Naive thymus-derived CD4-positive, alpha-beta T cell (primary cell): ENCODE data around the gene CRISP1. TPM values are rescaled to one million over a fixed set of nuclear protein-coding genes. Genes with fewer than 3 reads are reported as not detected.

Source experiments
- ATAC-seq: fragments of 150-1000 bp; cut with Tn5 transposase; 2 replicates; pipeline ENCODE4 v1.10.0; 2021; ENCODE audit warnings: mild to moderate bottlenecking, moderate library complexity
- CTCF ChIA-PET: fragments of 350-600 bp; sonication (Branson Sonifier 250); formaldehyde crosslinking; loops from one replicate; lab custom pipeline; 2021; ENCODE audit warnings: antibody characterized with exemption; lab: Charles Lee
- POLR2A ChIA-PET: fragments of 350-600 bp; sonication (Branson Sonifier 250); formaldehyde crosslinking; loops from one replicate; lab custom pipeline; 2021; ENCODE audit warnings: antibody characterized with exemption, inconsistent platforms; lab: Charles Lee
- DNase-seq, 9 donors: peaks; one replicate each; pipeline versions ENCODE4 v3.0.0 to v3.0.0-alpha.2; 2020 to 2022; ENCODE audit warnings: mixed read lengths in 1 of 9
- H3K27ac ChIP-seq: one replicate; pipeline ENCODE4 v1.7.0; 2013; ENCODE audit warnings: mild to moderate bottlenecking, low read depth, low read length, moderate library complexity
- H3K27me3 ChIP-seq, 2 donors: one replicate each; pipeline ENCODE4 v1.7.0; 2013; ENCODE audit warnings: low read length in 2 of 2, mild to moderate bottlenecking in 2 of 2, moderate library complexity in 2 of 2; ENCODE audit not compliant: control insufficient read depth in 2 of 2, insufficient read depth in 2 of 2
- H3K36me3 ChIP-seq, 3 experiments: 1 replicate in 2 of 3; 2 replicates in 1 of 3; pipeline ENCODE4 v1.7.0; 2013; ENCODE audit warnings: low read length in 3 of 3, mild to moderate bottlenecking in 3 of 3, moderate library complexity in 1 of 3; ENCODE audit not compliant: insufficient read depth in 3 of 3, control insufficient read depth in 2 of 3
- H3K4me1 ChIP-seq, 2 donors: one replicate each; pipeline ENCODE4 v1.7.0; 2013; ENCODE audit warnings: low read length in 2 of 2, mild to moderate bottlenecking in 2 of 2, moderate library complexity in 1 of 2; ENCODE audit not compliant: control insufficient read depth in 2 of 2, insufficient read depth in 2 of 2
- H3K4me3 ChIP-seq: 2 replicates; pipeline ENCODE4 v1.7.0; 2013; ENCODE audit warnings: mild to moderate bottlenecking, low read length
- H3K9me3 ChIP-seq, 3 experiments: 1 replicate in 2 of 3; 2 replicates in 1 of 3; pipeline ENCODE4 v1.7.0; 2013; ENCODE audit warnings: low read length in 3 of 3; ENCODE audit not compliant: control insufficient read depth in 2 of 3
- H3K27ac Mint-ChIP-seq, 9 donors: one replicate each; pipeline ENCODE4 v1.8.0; 2020 to 2022; ENCODE audit warnings: mixed read lengths in 9 of 9, mild to moderate bottlenecking in 8 of 9, moderate library complexity in 5 of 9, inconsistent platforms in 2 of 9
- H3K27me3 Mint-ChIP-seq, 5 donors: one replicate each; pipeline ENCODE4 v1.8.0; 2021 to 2022; ENCODE audit warnings: mixed read lengths in 5 of 5, mild to moderate bottlenecking in 1 of 5
- H3K36me3 Mint-ChIP-seq, 5 donors: one replicate each; pipeline ENCODE4 v1.8.0; 2020 to 2022; ENCODE audit warnings: mixed read lengths in 5 of 5, mild to moderate bottlenecking in 3 of 5, inconsistent platforms in 1 of 5
- H3K4me1 Mint-ChIP-seq, 7 donors: one replicate each; pipeline ENCODE4 v1.8.0; 2020 to 2022; ENCODE audit warnings: mixed read lengths in 7 of 7, mild to moderate bottlenecking in 3 of 7, inconsistent platforms in 1 of 7
- H3K4me3 Mint-ChIP-seq, 10 donors: one replicate each; pipeline ENCODE4 v1.8.0; 2020 to 2022; ENCODE audit warnings: mild to moderate bottlenecking in 10 of 10, mixed read lengths in 10 of 10, moderate library complexity in 6 of 10, inconsistent platforms in 2 of 10
- H3K9me3 Mint-ChIP-seq, 11 donors: one replicate each; pipeline ENCODE4 v1.8.0; 2020 to 2022; ENCODE audit warnings: mixed read lengths in 11 of 11, mild to moderate bottlenecking in 4 of 11, inconsistent platforms in 1 of 11, moderate library complexity in 1 of 11
- intact Hi-C, 2 donors: fragments of 100-400 bp; cut with micrococcal nuclease; formaldehyde crosslinking; loops; one replicate each; pipeline ENCODE4 v1.15.1; 2023
- polyA plus RNA-seq, 2 donors: library from polyadenylated mRNA; unstranded; fragments of 300-500 nt; fragmentation: Illumina TruSeq; gene quantifications; one replicate each; pipeline ENCODE4 v1.2.3, GENCODE V29; 2021
- total RNA-seq, 6 experiments: library from RNA in 5 of 6; stranded (reverse) in 5 of 6; gene quantifications; 1 replicate in 5 of 6; 2 replicates in 1 of 6; pipeline ENCODE4 v1.2.3 and lab custom pipeline; 2021 to 2026

CRISP1 gene
- not detected for total RNA-seq
- not detected for polyA plus RNA-seq
- total RNA-seq (lab: John Stamatoyannopoulos, UW), result not detected

- Mint-ChIP-seq H3K36me3 (no peaks in the 10 kb centered on the region), H3K27ac (no peak within 1 kb of the TSS), H3K4me1 (no peaks in the 10 kb centered on the region), H3K4me3 (no peak within 1 kb of the TSS), H3K9me3 (peaks cover 0 to 16% (median 5%) of the 10 kb centered on the region in 11 donors), H3K27me3 (no peaks in the 10 kb centered on the region)
- intact Hi-C loops, result no loop called here
- DNase-seq (no peak), ATAC-seq (no peak)
- Histone ChIP-seq H3K4me3 (no peak within 1 kb of the TSS), H3K27me3 (no peaks in the 10 kb centered on the region), H3K36me3 (no peaks in the 10 kb centered on the region), H3K4me1 (no peaks in the 10 kb centered on the region), H3K27ac (no peak within 1 kb of the TSS), H3K9me3 (no peaks in the 10 kb centered on the region)
- CTCF ChIA-PET, result no interaction called here
- POLR2A ChIA-PET, result no interaction called here
Observed at GRCh38 chr6:49866485-49866943, at the start of gene CRISP1. Gene CRISP1, minus strand, starts transcription at chr6:49866535. Its CDS starts 9,135 bp downstream, at chr6:49857400.

- Mint-ChIP-seq H3K36me3 (no peaks in the 10 kb centered on the region), H3K27ac (no peak overlapping the region), H3K27me3 (no peaks in the 10 kb centered on the region), H3K9me3 (peaks cover 0 to 7% (median 0%) of the 10 kb centered on the region in 11 donors), H3K4me1 (no peaks in the 10 kb centered on the region), H3K4me3 (no peak overlapping the region)
- DNase-seq, result no peak
- Histone ChIP-seq H3K27me3 (no peaks in the 10 kb centered on the region), H3K27ac (no peak overlapping the region), H3K4me3 (no peak overlapping the region), H3K36me3 (no peaks in the 10 kb centered on the region), H3K9me3 (no peaks in the 10 kb centered on the region), H3K4me1 (no peaks in the 10 kb centered on the region)
- CTCF ChIA-PET, result no interaction called here
- intact Hi-C loops, result no loop called here
- POLR2A ChIA-PET, result no interaction called here
- ATAC-seq, result no peak
Observed at GRCh38 chr6:49915035-49915434, 48.7 kb upstream of the CRISP1 start.

- ChIA-PET POLR2A (no interaction called here), CTCF (no interaction called here)
- Mint-ChIP-seq H3K9me3 (peaks cover 0 to 7% (median 0%) of the 10 kb centered on the region in 11 donors), H3K27me3 (no peaks in the 10 kb centered on the region), H3K36me3 (no peaks in the 10 kb centered on the region), H3K4me3 (no peak overlapping the region), H3K4me1 (no peaks in the 10 kb centered on the region), H3K27ac (no peak overlapping the region)
- Histone ChIP-seq H3K27me3 (no peaks in the 10 kb centered on the region), H3K36me3 (no peaks in the 10 kb centered on the region), H3K27ac (no peak overlapping the region), H3K9me3 (no peaks in the 10 kb centered on the region), H3K4me1 (no peaks in the 10 kb centered on the region), H3K4me3 (no peak overlapping the region)
- ATAC-seq, result no peak
- DNase-seq, result no peak
- intact Hi-C loops, result no loop called here
Observed at GRCh38 chr6:49913636-49914375, 47.5 kb upstream of the CRISP1 start.

GRCh38 chr6:49912196-49912595 lies 45.9 kb upstream of the CRISP1 start:
- CTCF ChIA-PET, result no interaction called here
- Histone ChIP-seq H3K27ac (no peak overlapping the region), H3K27me3 (no peaks in the 10 kb centered on the region), H3K36me3 (no peaks in the 10 kb centered on the region), H3K4me1 (no peaks in the 10 kb centered on the region), H3K9me3 (no peaks in the 10 kb centered on the region), H3K4me3 (no peak overlapping the region)
- H3K4me3 Mint-ChIP-seq, result no peak overlapping the region
- POLR2A ChIA-PET, result no interaction called here
- H3K9me3 Mint-ChIP-seq, result peaks cover 0 to 2% (median 0%) of the 10 kb centered on the region in 11 donors
- no peak overlapping the region for H3K27ac Mint-ChIP-seq
- H3K27me3 Mint-ChIP-seq, result no peaks in the 10 kb centered on the region
- ATAC-seq (no peak), DNase-seq (no peak)
- no peaks in the 10 kb centered on the region for H3K36me3 Mint-ChIP-seq
- no peaks in the 10 kb centered on the region for H3K4me1 Mint-ChIP-seq
- intact Hi-C loops, result no loop called here

- no peaks in the 10 kb centered on the region for H3K27me3 ChIP-seq
- peaks cover 0 to 1% (median 0%) of the 10 kb centered on the region in 11 donors for H3K9me3 Mint-ChIP-seq
- CTCF ChIA-PET, result no interaction called here
- H3K4me3 Mint-ChIP-seq, result no peak overlapping the region
- H3K4me1 Mint-ChIP-seq, result no peaks in the 10 kb centered on the region
- H3K27ac ChIP-seq, result no peak overlapping the region
- no peaks in the 10 kb centered on the region for H3K36me3 ChIP-seq
- POLR2A ChIA-PET, result no interaction called here
- no peaks in the 10 kb centered on the region for H3K4me1 ChIP-seq
- H3K9me3 ChIP-seq, result no peaks in the 10 kb centered on the region
- DNase-seq (no peak), ATAC-seq (no peak)
- H3K36me3 Mint-ChIP-seq, result no peaks in the 10 kb centered on the region
- no peak overlapping the region for H3K4me3 ChIP-seq
- H3K27ac Mint-ChIP-seq, result no peak overlapping the region
- intact Hi-C loops, result no loop called here
- no peaks in the 10 kb centered on the region for H3K27me3 Mint-ChIP-seq
Observed at GRCh38 chr6:49911252-49911651, 44.9 kb upstream of the CRISP1 start.

GRCh38 chr6:49909563-49909962 lies 43.2 kb upstream of the CRISP1 start:
- no peaks in the 10 kb centered on the region for H3K4me1 Mint-ChIP-seq
- H3K27me3 Mint-ChIP-seq, result no peaks in the 10 kb centered on the region
- ChIA-PET POLR2A (no interaction called here), CTCF (no interaction called here)
- H3K36me3 Mint-ChIP-seq, result no peaks in the 10 kb centered on the region
- ATAC-seq (no peak), DNase-seq (no peak)
- no peaks in the 10 kb centered on the region for H3K4me1 ChIP-seq
- no peaks in the 10 kb centered on the region for H3K9me3 ChIP-seq
- no peak overlapping the region for H3K27ac ChIP-seq
- no peaks in the 10 kb centered on the region for H3K36me3 ChIP-seq
- intact Hi-C loops, result no loop called here
- H3K27ac Mint-ChIP-seq, result no peak overlapping the region
- H3K9me3 Mint-ChIP-seq, result peaks cover 0 to 1% (median 0%) of the 10 kb centered on the region in 11 donors
- H3K4me3 Mint-ChIP-seq, result no peak overlapping the region
- H3K27me3 ChIP-seq, result no peaks in the 10 kb centered on the region
- H3K4me3 ChIP-seq, result no peak overlapping the region

- CTCF ChIA-PET, result no interaction called here
- Mint-ChIP-seq H3K4me3 (no peak overlapping the region), H3K36me3 (no peaks in the 10 kb centered on the region), H3K4me1 (no peaks in the 10 kb centered on the region), H3K27ac (no peak overlapping the region), H3K9me3 (peaks cover 0 to 1% (median 0%) of the 10 kb centered on the region in 11 donors), H3K27me3 (no peaks in the 10 kb centered on the region)
- Histone ChIP-seq H3K27me3 (no peaks in the 10 kb centered on the region), H3K36me3 (no peaks in the 10 kb centered on the region), H3K9me3 (no peaks in the 10 kb centered on the region), H3K4me1 (no peaks in the 10 kb centered on the region), H3K4me3 (no peak overlapping the region), H3K27ac (no peak overlapping the region)
- POLR2A ChIA-PET, result no interaction called here
- ATAC-seq, result no peak
- DNase-seq, result no peak
- intact Hi-C loops, result no loop called here
Observed at GRCh38 chr6:49906526-49906925, 40.2 kb upstream of the CRISP1 start.
